Fibroblast of gingiva (primary cell): ENCODE data around the gene GTF2H1.
"Not testable (repeated sequence)": the region's sequence is repeated elsewhere in the genome, so short reads cannot be mapped to it uniquely, and the experiment has no call there.

ENCODE experiments used
- DNase-seq: peaks from one replicate; pipeline ENCODE4 v3.0.0-alpha.2; 2011; ENCODE audit warnings: low read depth

GTF2H1 gene

GRCh38 chr11:18319914-18320313 is 2.5 kb upstream of the GTF2H1 start:
- DNase-seq: no peak

GRCh38 chr11:18320617-18321016 is 1.8 kb upstream of the GTF2H1 start:
- DNase-seq: no peak

GRCh38 chr11:18321578-18321968 is 794 bp upstream of the GTF2H1 start:
- no peak for DNase-seq

- DNase-seq: no peak
Measured at GRCh38 chr11:18322818-18323570, 627 bp downstream of the GTF2H1 start.

GRCh38 chr11:18323881-18324280 is 1.5 kb downstream of the GTF2H1 start:
- not testable (repeated sequence) for DNase-seq

- no peak for DNase-seq
Measured at GRCh38 chr11:18324381-18324780, 2.0 kb downstream of the GTF2H1 start.

GRCh38 chr11:18329196-18329870 is 7.0 kb downstream of the GTF2H1 start:
- no peak for DNase-seq

- DNase-seq: no peak
Measured at GRCh38 chr11:18330921-18331320, 8.6 kb downstream of the GTF2H1 start.

GRCh38 chr11:18332302-18332701 is 9.9 kb downstream of the GTF2H1 start:
- DNase-seq: no peak

- no peak for DNase-seq
Measured at GRCh38 chr11:18332891-18333290, 10.5 kb downstream of the GTF2H1 start.

GRCh38 chr11:18347471-18348125 is 25.2 kb downstream of the GTF2H1 start:
- peak; percentile 82 for DNase-seq

- DNase-seq: no peak
Measured at GRCh38 chr11:18352581-18352980, 30.2 kb downstream of the GTF2H1 start.

GRCh38 chr11:18358646-18359045 is 36.3 kb downstream of the GTF2H1 start:
- no peak for DNase-seq

GRCh38 chr11:18361154-18361553 is 38.8 kb downstream of the GTF2H1 start:
- no peak for DNase-seq

GRCh38 chr11:18364495-18365073 is 42.2 kb downstream of the GTF2H1 start:
- DNase-seq: peak; percentile 44

GRCh38 chr11:18365741-18366140 is 43.4 kb downstream of the GTF2H1 start:
- DNase-seq: no peak

- no peak for DNase-seq
Measured at GRCh38 chr11:18366286-18366685, 43.9 kb downstream of the GTF2H1 start.

GRCh38 chr11:18367431-18367830 is 45.1 kb downstream of the GTF2H1 start:
- DNase-seq: peak; percentile 35

GRCh38 chr11:18368221-18368620 is 45.9 kb downstream of the GTF2H1 start:
- no peak for DNase-seq

GRCh38 chr11:18369398-18369797 is 47.0 kb downstream of the GTF2H1 start:
- no peak for DNase-seq

GRCh38 chr11:18371279-18371678 is 48.9 kb downstream of the GTF2H1 start:
- DNase-seq: no peak

GRCh38 chr11:18372201-18372600 is 49.8 kb downstream of the GTF2H1 start:
- DNase-seq: no peak

- DNase-seq: no peak
Measured at GRCh38 chr11:18374956-18375355, 52.6 kb downstream of the GTF2H1 start.
